ENCODE measurements around the gene ACACB.

- TF ChIP-seq, protein P1, sequence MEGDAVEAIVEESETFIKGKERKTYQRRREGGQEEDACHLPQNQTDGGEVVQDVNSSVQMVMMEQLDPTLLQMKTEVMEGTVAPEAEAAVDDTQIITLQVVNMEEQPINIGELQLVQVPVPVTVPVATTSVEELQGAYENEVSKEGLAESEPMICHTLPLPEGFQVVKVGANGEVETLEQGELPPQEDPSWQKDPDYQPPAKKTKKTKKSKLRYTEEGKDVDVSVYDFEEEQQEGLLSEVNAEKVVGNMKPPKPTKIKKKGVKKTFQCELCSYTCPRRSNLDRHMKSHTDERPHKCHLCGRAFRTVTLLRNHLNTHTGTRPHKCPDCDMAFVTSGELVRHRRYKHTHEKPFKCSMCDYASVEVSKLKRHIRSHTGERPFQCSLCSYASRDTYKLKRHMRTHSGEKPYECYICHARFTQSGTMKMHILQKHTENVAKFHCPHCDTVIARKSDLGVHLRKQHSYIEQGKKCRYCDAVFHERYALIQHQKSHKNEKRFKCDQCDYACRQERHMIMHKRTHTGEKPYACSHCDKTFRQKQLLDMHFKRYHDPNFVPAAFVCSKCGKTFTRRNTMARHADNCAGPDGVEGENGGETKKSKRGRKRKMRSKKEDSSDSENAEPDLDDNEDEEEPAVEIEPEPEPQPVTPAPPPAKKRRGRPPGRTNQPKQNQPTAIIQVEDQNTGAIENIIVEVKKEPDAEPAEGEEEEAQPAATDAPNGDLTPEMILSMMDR (IDR thresholded peaks at IDR 0.05): no peak
- TF ChIP-seq POLR2A (IDR thresholded peaks at IDR 0.05): no peak
These were observed 69.1 kb downstream of the ACACB start for GRCh38 chr12:109185441-109185840.
